Activated B cell treated with CpG ODN at 0.5 μM for 24 hours (primary cell): ENCODE results near the gene MPRIP. TPM values are rescaled to one million over a fixed set of nuclear protein-coding genes. Genes with fewer than 3 reads are reported as not detected.

Source experiments
- ATAC-seq: fragments of 200-7000 bp; cut with Tn5 transposase; one replicate; pipeline ENCODE4 v1.10.0; 2021; ENCODE audit warnings: low read depth, mild to moderate bottlenecking, moderate library complexity
- CTCF ChIA-PET: fragments of 350-600 bp; sonication (Branson Sonifier 250); formaldehyde crosslinking; loops from one replicate; lab custom pipeline; 2021; ENCODE audit warnings: antibody characterized with exemption; lab: Charles Lee
- POLR2A ChIA-PET: fragments of 350-600 bp; sonication (Branson Sonifier 250); formaldehyde crosslinking; loops from one replicate; lab custom pipeline; 2021; ENCODE audit warnings: antibody characterized with exemption; lab: Charles Lee
- DNase-seq: peaks from one replicate; pipeline ENCODE4 v3.0.0; 2022
- H3K27ac Mint-ChIP-seq: one replicate; pipeline ENCODE4 v1.8.0; 2020; ENCODE audit warnings: mixed read lengths
- H3K27me3 Mint-ChIP-seq: one replicate; pipeline ENCODE4 v1.8.0; 2021; ENCODE audit warnings: mixed read lengths
- H3K36me3 Mint-ChIP-seq: one replicate; pipeline ENCODE4 v1.8.0; 2021; ENCODE audit warnings: low read depth, mixed read lengths
- H3K4me1 Mint-ChIP-seq: one replicate; pipeline ENCODE4 v1.8.0; 2021; ENCODE audit warnings: mixed read lengths
- H3K4me3 Mint-ChIP-seq: one replicate; pipeline ENCODE4 v1.8.0; 2020; ENCODE audit warnings: mild to moderate bottlenecking, mixed read lengths
- H3K9me3 Mint-ChIP-seq: one replicate; pipeline ENCODE4 v1.8.0; 2020; ENCODE audit warnings: mixed read lengths
- intact Hi-C: fragments of 100-400 bp; cut with micrococcal nuclease; formaldehyde crosslinking; loops from one replicate; pipeline ENCODE4 v1.15.1; 2024
- total RNA-seq: library from RNA; stranded (reverse); gene quantifications from 2 replicates; pipeline ENCODE4 v1.2.3, GENCODE V29; 2022
- TF ChIP-seq, protein P1 (sequence below): fragments of 200-600 bp; IDR thresholded peaks from one replicate; pipeline ENCODE4 v1.8.0; 2022; ENCODE audit warnings: antibody characterized with exemption, mild to moderate bottlenecking

MPRIP gene
- total RNA-seq, 1 donor from 2014 or later: 231 TPM

DNA sequence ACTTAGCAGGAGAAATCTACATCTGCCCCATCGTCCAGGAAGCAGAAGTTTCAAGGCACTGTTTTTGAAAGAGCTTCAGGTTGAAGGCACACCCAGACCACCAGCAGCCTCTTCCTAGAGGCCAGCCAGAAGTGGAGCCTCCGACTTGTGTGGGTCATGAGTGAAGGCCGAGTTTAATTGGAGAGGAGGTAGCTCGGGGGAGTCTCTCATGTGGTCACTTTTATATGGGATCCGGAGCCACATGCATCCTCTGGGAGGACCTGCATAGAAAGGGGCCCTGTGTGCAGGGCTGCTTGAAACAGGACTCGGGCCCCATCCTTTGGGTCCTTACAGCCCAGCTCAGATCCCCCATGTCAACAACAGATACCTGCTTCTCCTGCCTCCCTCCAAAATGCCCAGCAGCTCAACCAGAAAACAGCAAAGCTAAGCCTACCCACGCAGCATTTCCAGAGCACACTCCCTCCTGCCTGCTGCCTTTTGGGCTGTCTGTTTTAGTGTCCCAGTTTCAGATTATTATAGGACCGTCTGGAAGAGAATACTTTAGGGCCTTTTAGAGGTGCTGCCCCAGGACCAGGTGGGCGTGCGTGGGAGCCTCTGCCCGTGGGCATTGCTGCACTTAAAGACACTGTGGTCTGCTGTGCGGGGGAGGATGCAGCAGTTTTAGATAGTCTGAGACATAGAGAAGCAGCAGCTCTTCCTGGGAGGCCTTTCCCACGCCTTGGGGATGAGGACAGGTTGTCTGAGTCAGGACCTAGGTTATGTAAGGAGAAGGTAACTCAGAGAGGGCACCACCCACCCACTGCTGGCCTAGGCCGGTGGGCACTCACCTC, 29.5 kb downstream of the MPRIP start:
- Mint-ChIP-seq H3K4me3 (no peak overlapping the region), H3K27ac (no peak overlapping the region)

DNA sequence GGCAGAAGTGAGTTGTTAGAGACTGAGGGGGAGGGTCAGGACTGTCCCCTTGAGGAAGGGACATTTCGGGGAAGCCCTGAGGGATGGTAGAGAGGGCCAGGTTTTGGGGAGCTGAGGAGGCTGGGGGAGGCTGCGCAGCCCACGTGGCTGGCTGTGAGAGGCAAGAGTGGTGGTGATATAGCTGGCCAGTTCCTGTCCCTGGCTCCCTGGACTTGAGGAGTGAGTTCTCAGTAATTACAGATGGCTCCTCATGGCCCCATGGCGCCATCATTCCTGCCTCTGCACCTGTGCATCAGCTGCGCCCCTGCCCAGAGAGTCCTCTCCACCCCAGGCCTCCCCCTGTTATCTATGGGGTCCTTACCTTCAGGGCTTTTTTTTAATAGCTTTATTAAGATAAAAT, 30.3 kb downstream of the MPRIP start:
- ChIA-PET POLR2A (no interaction called here), CTCF (no interaction called here)
- H3K27me3 Mint-ChIP-seq: no peaks in the 10 kb centered on the region
- TF ChIP-seq, protein P1, sequence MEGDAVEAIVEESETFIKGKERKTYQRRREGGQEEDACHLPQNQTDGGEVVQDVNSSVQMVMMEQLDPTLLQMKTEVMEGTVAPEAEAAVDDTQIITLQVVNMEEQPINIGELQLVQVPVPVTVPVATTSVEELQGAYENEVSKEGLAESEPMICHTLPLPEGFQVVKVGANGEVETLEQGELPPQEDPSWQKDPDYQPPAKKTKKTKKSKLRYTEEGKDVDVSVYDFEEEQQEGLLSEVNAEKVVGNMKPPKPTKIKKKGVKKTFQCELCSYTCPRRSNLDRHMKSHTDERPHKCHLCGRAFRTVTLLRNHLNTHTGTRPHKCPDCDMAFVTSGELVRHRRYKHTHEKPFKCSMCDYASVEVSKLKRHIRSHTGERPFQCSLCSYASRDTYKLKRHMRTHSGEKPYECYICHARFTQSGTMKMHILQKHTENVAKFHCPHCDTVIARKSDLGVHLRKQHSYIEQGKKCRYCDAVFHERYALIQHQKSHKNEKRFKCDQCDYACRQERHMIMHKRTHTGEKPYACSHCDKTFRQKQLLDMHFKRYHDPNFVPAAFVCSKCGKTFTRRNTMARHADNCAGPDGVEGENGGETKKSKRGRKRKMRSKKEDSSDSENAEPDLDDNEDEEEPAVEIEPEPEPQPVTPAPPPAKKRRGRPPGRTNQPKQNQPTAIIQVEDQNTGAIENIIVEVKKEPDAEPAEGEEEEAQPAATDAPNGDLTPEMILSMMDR: no peak
- H3K27ac Mint-ChIP-seq: no peak overlapping the region
- intact Hi-C loops: no loop called here
- no peak overlapping the region for H3K4me3 Mint-ChIP-seq
- peaks cover 4% of the 10 kb centered on the region for H3K9me3 Mint-ChIP-seq
- ATAC-seq: no peak
- H3K36me3 Mint-ChIP-seq: peaks cover 53% of the 10 kb centered on the region
- DNase-seq: no peak
- H3K4me1 Mint-ChIP-seq: peaks cover 58% of the 10 kb centered on the region

More for the DNA sequence above, 29.5 kb downstream of the MPRIP start:
- peaks cover 66% of the 10 kb centered on the region for H3K4me1 Mint-ChIP-seq
- no peak for ATAC-seq
- intact Hi-C loops: no loop called here
- POLR2A ChIA-PET: no interaction called here
- TF ChIP-seq, protein P1: no peak
- no peaks in the 10 kb centered on the region for H3K27me3 Mint-ChIP-seq
- DNase-seq: no peak
- CTCF ChIA-PET: no interaction called here
- H3K36me3 Mint-ChIP-seq: peaks cover 46% of the 10 kb centered on the region
- peaks cover 4% of the 10 kb centered on the region for H3K9me3 Mint-ChIP-seq

DNA sequence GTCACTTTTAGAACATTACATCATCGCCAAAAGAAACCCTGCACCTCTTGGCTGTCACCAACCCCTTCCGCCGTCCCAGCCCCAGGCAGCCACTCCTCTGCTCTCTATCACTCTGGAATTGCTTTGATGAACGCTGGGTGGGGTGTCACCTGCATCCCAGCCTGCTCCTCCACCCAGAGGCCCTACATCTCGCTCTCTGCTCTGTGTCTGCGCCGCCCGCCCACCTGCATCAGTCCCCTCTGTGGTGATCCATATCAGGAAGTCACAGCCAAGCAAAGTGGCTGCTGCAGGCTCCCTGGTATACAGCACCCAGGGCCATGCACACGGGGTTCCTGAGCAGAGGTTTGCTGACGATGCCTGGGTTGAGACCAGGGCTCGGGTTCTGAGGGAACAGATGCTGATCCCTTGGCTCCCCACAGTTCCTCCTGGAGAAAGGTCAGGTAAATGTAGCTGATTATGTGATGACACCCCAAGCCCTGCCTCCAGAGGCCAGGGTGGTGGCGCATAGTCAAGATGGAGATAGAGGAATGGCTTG, 30.8 kb downstream of the MPRIP start:
- Mint-ChIP-seq H3K4me3 (no peak overlapping the region), H3K4me1 (peaks cover 55% of the 10 kb centered on the region), H3K27me3 (no peaks in the 10 kb centered on the region), H3K36me3 (peaks cover 59% of the 10 kb centered on the region), H3K27ac (peak overlapping the region; percentile 11), H3K9me3 (peaks cover 4% of the 10 kb centered on the region)
- DNase-seq (no peak), ATAC-seq (no peak)
- intact Hi-C loops: no loop called here
- CTCF ChIA-PET: no interaction called here
- POLR2A ChIA-PET: interaction anchor here (0.6 kb wide), 1 partner anchor 104 kb away, joined by 4 read pairs; no protein-coding TSS in a partner anchor
- TF ChIP-seq, protein P1: no peak

DNA sequence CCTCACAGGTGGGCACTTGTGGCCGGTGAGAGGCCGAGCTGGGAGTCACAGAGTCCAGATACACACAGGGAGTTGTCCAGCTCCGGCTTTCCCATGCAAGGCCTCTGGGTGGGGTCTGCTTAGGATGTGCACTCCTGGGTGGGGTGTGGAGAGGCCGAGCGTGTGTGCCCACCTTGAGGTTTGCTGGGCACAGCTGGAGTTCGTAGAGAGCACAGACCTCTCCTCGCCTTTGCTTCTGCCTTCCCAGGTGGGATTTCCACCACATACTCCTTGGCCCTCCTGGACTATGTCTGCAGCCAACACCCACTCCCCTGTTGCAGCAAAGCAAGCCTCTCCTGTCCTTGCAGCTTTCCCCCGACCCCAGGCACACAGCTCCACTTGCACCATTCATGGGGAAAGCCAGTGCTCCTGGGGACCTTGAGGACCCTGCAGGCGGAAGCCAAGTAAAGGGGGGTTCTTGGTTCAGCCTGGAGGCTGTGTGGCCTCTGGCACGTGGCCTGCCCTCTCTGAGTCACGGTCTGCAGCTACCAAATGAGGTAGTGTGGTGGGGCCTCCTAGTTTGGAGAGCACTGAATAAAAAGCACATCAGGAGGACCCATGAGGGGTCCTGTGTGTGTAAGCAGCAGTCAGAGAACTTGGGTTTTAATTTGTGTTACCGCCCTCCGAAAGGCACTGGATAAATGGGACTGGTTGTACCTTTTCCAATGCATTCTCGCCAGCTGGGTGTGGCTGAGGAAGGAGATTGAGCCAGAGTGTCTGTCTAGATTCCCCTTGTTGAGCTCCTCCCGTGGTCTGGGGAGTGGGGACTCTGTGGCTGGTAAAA, 31.5 kb downstream of the MPRIP start:
- peaks cover 4% of the 10 kb centered on the region for H3K9me3 Mint-ChIP-seq
- peaks cover 50% of the 10 kb centered on the region for H3K4me1 Mint-ChIP-seq
- TF ChIP-seq, protein P1: no peak
- no peak for DNase-seq
- CTCF ChIA-PET: no interaction called here
- H3K27me3 Mint-ChIP-seq: no peaks in the 10 kb centered on the region
- intact Hi-C loops: no loop called here
- no peak for ATAC-seq
- POLR2A ChIA-PET: interaction anchor here (0.6 kb wide), 1 partner anchor 104 kb away, joined by 4 read pairs; no protein-coding TSS in a partner anchor
- H3K36me3 Mint-ChIP-seq: peaks cover 66% of the 10 kb centered on the region
- no peak overlapping the region for H3K27ac Mint-ChIP-seq
- no peak overlapping the region for H3K4me3 Mint-ChIP-seq
